HG03469 (cell line): ENCODE results near the gene MCTS1.
"Not testable (repeated sequence)": the region's sequence is repeated elsewhere in the genome, so short reads cannot be mapped to it uniquely, and the experiment has no call there.

ENCODE experiments used
- ATAC-seq: cut with Tn5 transposase; IDR thresholded peaks from one replicate; pipeline ENCODE4 v1.9.1; 2021; ENCODE audit warnings: mild to moderate bottlenecking, moderate library complexity, moderate number of reproducible peaks; ENCODE audit not compliant: unreplicated experiment

MCTS1 gene, protein sequence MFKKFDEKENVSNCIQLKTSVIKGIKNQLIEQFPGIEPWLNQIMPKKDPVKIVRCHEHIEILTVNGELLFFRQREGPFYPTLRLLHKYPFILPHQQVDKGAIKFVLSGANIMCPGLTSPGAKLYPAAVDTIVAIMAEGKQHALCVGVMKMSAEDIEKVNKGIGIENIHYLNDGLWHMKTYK

DNA sequence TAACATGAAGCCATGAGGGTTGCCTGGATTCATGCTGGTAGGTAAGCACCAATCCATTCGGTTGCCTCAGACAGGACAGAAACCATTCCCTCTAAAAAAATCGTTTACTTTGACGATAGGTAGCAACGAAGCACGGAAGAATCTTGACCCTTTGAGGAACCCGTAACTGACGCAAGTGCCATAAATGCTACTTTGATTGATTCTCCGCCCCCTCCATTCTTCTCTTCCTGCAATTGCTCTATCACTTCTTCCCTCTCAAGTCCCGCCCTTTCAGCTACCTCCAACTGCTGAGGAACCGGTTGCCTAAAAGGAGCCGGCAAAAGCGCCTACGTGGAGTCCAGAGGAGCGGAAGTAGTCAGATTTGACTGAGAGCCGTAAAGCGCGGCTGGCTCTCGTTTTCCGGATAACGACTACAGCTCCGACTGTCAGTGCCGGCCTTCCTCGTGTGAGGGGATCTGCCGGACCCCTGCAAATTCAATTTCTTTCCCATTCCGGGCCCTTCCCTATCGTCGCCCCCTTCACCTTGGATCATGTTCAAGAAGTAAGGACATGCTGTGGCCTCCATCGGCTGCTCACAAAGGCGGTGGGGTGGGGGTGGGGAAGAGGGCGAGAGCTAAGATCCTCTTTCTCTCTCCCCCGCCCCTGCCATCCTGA, at the start of gene MCTS1:
TSS of gene MCTS1 (plus strand) at position 395 of the 654 bp plus-strand sequence. CDS start at position 531, 136 bp downstream.
- ATAC-seq, result peak; percentile 76

DNA sequence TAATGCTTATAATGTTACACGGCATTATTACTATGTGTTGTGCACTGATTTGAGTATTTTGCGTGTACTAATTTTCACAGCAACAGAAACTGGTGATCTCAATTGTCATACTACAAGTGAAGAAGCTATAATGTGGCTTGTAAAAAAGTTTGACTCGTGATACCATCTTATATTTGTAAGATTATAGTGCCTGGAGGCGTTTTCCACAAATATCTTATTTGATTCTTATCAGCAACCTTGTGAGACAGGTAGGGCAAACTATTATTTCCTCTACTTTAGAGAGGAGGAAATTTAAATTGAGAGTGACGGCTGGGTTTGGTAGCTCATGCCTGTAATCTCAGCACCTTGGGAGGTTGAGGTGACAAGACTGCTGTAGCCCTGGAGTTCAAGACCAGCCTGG, 47.6 kb upstream of the MCTS1 start:
- ATAC-seq, result no peak

DNA sequence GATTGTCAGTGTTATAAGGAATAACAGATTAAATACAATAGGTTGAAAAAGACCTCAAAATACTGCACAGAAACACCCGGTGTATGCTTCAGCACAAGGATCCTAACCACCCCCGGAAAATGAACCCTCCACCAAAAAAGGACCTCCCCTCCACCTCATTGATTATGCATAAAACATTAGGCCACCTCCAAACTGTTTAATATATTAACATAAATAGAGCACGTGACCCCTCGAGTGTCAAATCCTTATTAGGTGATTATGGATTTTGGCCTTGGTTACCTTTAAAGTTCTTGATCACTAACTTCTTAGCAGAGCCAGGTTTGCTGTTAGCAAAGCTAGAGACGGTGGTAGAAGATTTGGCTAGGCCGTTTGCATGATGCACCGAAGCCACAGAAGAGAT, 44.1 kb upstream of the MCTS1 start:
- no peak for ATAC-seq

DNA sequence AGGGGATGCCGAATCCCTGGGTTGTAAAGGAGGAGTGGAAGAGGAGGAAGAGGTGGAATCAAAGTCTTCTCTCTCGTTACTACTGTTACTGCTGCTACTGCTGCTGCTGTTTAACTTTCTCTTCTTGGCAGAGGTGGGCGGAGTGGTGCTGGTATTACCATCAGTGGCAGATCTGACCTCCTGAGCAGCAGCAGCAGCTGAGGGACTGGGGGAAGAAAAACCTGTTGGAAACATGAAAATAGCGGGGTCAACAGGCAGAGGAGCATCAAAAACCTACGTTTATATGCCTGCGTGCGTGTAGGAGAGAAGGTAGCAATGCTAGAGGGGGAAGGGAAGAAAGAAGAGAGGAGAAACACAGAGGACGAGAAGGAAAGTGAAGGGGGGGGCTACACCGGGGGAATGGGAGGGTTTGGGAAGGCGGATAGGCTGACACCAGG, 43.5 kb upstream of the MCTS1 start:
- no peak for ATAC-seq

DNA sequence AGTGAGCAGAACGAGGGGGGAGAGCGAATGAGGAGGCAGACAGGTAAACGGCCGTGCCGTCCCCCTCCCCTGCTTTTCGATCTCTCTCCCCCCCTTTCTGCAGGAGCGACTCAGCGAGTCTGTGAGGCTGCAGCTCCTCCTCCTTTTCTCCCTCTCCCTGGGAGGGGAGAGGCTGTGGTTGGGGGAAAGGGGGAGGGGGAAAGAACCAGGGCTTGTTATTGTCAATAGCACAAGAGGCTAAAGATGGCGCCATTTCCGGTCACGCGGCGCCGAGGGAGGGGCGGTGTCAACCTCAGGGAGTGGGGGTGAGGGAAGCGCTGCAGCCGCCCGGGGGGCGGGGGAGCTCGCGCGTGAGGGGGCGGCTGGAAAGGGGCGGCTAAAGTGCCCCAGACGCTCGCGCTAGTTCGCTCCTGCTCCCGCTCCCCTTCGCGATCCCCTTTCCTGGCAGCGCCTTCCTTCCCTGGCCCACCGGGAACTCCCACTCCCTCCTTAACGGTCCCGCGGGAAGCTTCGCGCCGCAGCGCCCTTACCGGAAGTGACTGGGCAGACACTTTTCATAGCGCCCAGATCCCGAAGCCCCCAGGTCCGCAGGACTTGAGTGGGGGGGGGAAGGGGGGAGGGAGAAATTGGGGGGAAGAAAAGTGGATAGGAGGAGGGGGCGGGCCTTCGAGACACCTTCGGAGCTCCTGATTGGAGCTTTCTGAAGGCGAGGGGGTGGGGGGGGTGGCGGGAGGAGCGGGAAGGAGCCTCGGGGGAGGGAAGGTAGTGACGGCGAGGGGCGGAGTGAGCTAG, 42.9 kb upstream of the MCTS1 start, which contains the start of gene CUL4B:
TSS of gene CUL4B (minus strand) at position 121 of the 792 bp plus-strand sequence. CDS start 324 bp downstream, outside the sequence.
- peak; percentile 81 for ATAC-seq

DNA sequence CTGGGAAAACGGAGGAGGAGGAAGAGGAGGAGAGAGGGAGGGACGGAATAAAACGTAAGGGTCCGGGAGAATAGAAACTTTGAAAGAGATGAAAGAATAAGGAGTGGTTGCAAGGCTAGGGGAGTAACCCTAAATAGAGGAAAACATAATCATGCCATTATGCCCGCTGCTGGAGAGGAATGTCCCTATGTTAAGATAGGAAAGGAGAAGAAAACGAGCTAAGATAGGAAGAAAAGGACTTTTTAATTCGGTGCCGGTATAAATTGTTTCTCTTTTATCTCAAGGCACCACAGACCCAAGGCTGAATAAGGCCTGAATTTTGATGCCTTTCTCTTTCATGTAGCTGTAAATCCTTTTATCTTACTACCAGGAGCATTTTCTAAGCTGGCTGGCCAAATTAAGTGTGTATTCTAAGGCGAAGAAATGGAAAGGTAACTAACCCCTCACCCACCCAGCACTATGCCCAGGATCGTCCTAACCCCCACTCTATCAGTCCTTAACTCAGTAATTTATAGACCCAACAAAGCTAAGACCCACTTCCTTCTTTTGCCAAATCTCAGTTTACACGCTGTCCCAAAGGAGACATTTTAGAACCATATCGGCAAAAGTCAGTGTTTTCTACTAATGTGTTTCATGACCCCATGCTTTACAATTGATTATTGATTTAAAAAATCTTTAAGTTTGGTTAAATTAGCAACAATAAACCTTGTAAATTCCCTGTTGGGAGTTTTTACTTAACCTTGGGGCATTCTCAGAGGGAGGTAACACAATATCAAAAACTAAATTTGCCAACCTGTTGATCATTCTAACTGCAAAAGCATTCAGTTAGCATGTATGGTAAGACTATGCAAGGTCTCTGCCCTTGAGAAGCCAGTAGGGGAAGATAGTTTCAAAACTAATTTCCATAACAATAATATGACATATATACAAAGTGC, 42.0 kb upstream of the MCTS1 start:
- no peak for ATAC-seq

DNA sequence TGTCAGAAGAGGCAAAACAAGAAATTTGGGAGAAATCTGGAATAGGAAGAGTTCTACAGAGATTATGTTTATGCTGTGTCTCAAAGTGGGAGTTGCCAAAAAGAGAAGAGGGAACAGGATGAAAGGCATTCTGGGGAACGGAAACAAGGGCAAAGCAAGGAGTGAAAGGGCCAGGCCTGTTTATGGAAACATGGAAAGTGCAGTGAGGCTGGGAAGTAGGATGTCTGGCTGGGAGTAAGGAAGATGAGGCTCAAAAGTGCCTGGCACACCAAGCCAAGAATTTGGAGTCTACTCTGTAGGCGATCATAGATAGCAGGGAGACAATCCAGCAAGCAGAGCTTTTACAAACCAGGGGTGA, 41.4 kb upstream of the MCTS1 start:
- no peak for ATAC-seq

DNA sequence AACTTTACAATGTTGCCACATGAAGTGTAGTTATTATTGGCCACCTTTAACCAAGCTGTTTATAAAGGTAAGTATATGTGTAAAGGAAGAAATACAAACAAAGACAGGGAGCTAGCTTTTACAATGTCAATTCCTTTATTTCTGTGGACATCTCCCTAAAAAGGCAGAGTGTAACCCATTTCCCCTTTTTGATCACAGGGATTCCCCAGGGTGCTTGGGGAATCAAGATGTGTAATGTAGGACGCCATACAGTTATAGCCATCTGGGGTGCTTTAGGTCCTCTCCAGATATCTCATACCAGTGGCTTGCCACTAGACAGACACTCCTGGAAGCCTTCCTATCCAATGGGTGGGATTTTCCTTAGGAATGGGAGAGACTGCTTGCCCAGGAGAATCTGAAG, 39.0 kb upstream of the MCTS1 start:
- ATAC-seq, result no peak

DNA sequence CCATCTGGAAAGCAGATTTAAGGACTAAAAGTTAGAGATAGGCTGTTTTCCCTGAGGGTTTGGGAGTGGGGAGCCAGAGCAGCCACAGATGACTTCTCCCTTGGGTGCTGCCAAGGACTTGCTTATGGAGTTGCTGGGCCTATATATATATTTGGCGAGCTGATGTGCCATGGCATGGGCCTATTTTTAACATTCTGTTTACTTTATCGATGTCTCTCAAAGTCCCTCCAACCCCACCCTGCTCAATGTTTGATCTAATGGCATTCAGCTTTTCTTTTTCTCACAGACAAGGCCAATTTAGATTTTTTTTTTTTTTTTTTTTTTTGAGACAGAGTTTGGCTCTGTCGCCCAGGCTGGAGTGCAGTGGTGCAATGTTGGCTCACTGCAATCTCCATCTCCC, 37.1 kb upstream of the MCTS1 start:
- no peak for ATAC-seq

DNA sequence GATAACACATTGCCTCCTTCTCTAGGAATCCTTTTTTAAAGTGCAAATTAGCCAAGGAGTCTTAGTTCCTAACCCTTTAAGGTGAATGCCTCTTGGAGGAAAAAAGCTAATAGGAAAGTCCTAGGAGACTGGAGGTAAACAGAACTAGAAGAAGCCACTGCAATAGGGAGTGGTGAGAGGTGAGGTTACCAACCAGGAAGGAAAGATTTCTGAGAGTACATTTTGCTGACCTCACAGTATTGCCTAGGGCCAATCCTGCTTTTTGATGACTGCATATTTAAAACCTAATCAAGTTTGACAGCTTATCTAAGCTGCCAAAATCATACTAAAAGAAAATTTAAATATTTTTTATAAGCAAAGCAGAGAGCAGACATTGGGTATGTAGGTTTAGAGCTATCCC, 35.9 kb upstream of the MCTS1 start:
- ATAC-seq, result no peak

DNA sequence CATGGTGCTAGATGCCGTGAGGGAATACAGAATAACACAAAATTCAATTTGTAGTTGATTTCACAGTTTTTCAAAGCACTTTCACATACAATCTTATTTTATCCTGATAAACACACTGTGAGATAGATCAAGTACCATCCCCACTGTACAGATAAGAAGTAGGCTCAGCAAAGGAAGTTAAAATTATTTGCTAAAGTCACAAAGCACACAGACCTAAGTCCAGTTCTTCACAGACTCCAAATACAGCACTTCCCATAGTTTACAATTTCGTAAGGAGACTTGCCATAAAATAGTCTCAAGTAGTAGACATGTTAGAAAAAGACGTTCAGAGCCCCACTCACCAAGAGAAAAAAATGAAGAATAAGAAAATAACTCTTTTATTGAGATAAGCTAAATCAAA, 35.3 kb upstream of the MCTS1 start:
- no peak for ATAC-seq

DNA sequence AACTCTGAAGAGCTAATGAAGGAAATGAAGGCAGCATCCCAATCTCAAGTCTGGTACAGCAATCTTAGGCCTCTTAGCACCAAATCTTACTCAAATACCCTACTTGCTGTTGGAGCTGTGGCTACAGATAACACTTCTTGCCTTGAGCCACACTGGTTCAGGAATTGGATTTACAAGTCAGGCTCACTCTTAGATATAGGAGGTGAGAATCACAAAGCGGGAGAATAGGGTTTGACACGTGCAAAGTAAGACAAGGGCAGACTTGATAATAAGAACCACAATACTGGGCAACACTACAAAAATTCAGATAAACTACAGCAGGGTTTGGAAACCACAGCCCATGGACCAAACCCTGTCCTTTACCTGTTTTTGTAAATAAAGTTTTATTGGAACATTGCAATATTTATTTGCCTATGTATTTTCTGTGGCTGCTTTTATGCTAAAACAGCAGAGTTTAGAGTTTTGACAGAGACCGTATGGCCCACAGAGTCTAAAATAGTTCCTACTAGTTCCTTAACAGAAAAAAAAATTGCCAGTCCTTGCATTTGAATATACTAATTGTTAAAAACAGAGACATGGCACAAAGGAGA, 33.8 kb upstream of the MCTS1 start:
- no peak for ATAC-seq

DNA sequence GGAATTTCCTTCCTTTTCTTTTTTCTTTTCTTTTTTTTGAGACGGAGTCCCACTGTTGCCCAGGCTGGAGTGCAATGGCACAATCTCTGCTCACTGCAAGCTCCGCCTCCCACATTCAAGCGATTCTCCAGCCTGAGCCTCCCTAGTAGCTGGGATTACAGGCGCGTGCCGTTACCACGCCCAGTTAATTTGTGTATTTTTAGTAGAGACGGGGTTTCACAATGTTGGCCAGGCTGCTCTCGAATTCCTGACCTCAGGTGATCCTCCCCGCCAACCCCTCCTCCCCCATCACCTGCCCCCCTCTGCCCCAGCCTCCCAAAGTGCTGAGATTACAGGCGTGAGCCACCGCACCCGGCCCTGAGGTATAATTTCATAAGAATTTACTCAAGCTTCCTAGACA, 30.1 kb upstream of the MCTS1 start:
- not testable (repeated sequence) for ATAC-seq

DNA sequence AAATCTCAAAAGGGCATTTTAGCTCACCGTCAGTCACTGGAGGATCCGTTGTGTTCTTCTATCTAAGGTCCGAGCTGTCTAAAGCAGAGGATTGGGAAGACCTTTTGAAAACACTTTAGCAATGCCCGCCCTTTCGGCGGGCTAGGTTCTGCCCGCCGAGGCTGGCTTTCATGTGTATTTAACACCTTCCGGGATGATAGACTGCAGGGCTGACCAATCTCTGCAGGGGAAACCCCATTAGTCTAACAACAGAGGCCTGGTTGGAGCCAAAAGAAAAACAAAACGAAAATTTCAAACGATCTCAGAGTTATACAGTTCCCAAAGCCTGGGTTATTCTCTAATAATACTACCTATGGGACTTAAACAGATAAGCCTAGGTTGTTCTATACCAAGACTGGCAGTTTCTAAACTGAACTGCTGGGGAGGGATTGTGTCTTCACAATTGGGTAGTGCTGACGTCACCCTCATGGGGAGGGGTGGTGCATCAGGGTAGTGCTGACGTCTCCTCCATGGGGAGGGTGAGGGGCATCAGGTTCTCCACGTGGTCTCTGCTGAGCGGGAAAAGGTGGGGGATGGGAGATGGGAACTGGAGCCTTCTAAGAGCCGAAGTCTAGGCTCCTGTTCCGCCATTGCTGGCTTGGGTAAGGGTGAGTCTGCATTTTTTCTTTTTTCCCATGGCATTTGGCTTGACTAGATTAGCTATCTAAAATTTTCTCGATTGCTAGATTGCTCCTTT, 28.4 kb upstream of the MCTS1 start:
- no peak for ATAC-seq

DNA sequence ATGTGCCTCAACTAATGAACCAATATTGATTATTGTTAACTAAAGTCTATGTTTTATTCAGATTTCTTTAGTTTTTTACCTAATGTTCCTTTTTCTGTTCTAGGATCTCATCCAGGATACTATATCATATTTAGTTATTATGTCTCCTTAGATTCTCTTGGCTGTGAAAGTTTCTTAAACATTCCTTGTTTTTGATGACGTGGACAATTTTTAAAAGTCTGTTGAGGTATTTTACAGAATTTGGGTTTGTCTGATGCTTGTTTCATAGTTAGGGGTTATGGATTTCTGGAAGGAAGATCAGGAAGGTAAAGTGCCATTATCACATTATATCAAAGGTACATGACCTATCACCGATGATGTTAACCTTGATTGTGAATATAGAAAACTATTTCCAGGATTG, 18.2 kb upstream of the MCTS1 start:
- no peak for ATAC-seq

DNA sequence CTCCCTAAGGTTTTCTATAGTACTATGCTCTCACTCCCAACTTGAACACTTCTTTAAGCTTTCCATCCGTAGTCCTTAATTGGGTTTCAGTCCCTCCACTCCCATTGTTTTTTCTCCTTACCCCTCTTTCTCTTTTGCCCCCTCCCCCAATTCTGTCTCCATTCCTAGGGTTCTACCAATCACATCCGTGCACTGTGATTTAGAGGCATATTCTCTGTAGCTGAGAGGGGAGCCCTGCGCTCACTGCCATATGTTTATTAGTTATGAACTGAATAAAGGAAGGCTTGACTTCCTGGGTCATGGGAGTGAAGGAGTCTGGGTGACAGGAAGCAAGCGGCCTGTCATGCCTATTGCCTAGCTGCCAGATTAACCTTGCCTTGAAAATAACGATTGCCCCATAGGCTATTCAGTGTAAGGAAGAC, 471 bp downstream of the MCTS1 start:
- ATAC-seq, result no peak

DNA sequence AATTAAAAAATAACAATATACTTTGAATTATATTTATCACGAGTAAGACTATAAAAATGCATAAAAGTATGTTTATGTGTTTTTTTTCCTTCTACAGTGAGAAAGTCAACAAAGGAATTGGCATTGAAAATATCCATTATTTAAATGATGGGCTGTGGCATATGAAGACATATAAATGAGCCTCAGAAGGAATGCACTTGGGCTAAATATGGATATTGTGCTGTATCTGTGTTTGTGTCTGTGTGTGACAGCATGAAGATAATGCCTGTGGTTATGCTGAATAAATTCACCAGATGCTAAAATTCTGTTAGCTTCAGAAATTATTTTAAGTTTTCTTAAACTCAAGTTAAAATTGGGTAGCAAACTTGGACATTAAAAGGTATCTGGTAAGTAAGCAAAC, 8.2 kb downstream of the MCTS1 start:
- ATAC-seq, result no peak

DNA sequence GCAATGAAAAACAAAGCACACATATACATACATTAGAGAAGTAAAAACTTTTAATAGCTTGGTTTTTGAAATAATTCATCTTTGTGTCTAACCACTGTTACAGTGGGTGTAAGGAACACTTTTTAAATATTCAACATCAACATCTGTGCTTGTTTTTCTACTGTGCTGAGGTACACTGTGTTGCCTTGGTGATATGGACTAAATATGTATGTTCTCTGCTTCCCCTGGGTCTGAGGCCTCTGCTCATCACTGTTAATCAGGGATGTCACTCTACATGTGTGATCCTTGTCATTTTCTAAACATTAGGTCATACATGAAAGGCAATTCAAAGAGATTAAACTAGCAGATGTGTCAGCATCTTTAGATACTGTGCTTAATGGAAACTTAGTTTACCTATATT, 10.9 kb downstream of the MCTS1 start:
- ATAC-seq, result no peak

DNA sequence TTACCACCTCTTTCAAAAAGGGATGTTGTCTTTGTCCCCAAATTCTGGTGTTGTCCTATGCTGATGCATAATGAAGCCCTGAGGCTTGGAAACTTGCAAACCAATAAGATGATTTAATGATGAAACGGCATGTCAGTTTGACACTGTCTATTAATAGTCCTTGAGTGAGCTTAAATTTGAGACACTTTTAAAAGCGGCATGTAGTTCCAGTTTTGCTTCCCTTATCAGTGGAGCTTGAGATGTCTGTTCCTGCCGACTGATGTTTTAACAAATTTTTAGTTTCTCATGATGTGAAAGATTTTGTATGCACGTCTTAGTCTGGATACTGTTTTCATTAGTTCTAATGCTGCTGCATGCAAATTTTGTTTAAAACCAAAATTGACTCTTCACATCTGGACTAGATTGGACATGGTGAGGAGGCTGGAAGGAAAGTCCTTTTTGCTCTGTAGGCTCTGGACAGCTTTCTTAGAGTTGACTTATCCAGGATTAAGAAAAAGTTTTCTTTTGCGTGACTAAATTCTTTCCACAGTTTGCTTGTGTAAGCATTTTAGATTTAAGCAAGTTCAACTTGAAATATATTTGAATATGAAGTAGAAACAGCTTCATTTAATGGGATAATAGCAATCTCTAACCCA, 14.2 kb downstream of the MCTS1 start:
- no peak for ATAC-seq
